NCI-H2227 treated with DMSO at 0.1 percent for 48 hours (cell line): ENCODE measurements around the gene MYO15B.

ENCODE experiments used
- DNase-seq: peaks from one replicate; lab custom pipeline; 2025; lab: John Stamatoyannopoulos, UW

Gene MYO15B

GRCh38 chr17:75587675-75588595 is at the start of gene MYO15B:
Gene MYO15B (plus strand): TSS chr17:75587800. CDS start chr17:75588058, 258 bp downstream.
- DNase-seq: no peak

- no peak for DNase-seq
These were observed 47.5 kb upstream of the MYO15B start for GRCh38 chr17:75539967-75540729.

- DNase-seq: no peak
These were observed 46.6 kb upstream of the MYO15B start for GRCh38 chr17:75540923-75541503.

- no peak for DNase-seq
These were observed 45.4 kb upstream of the MYO15B start for GRCh38 chr17:75542229-75542628.

- DNase-seq: no peak
These were observed 44.8 kb upstream of the MYO15B start for GRCh38 chr17:75542728-75543336.

- DNase-seq: no peak
These were observed 43.4 kb upstream of the MYO15B start for GRCh38 chr17:75544250-75544649.

- no peak for DNase-seq
These were observed 41.4 kb upstream of the MYO15B start for GRCh38 chr17:75546181-75546580.

- no peak for DNase-seq
These were observed 40.5 kb upstream of the MYO15B start for GRCh38 chr17:75547091-75547490.

GRCh38 chr17:75548813-75549212 is 38.8 kb upstream of the MYO15B start:
- DNase-seq: no peak

- no peak for DNase-seq
These were observed 38.1 kb upstream of the MYO15B start for GRCh38 chr17:75549246-75550138.

GRCh38 chr17:75550139-75550465 is 37.5 kb upstream of the MYO15B start:
- DNase-seq: no peak

- DNase-seq: no peak
These were observed 36.3 kb upstream of the MYO15B start for GRCh38 chr17:75551266-75551665.

- no peak for DNase-seq
These were observed 34.9 kb upstream of the MYO15B start for GRCh38 chr17:75552425-75553294.

- no peak for DNase-seq
These were observed 34.1 kb upstream of the MYO15B start for GRCh38 chr17:75553295-75554110.

GRCh38 chr17:75555679-75556153 is 31.9 kb upstream of the MYO15B start:
- DNase-seq: no peak

GRCh38 chr17:75557075-75557851 is 30.3 kb upstream of the MYO15B start:
- DNase-seq: no peak

- no peak for DNase-seq
These were observed 29.5 kb upstream of the MYO15B start for GRCh38 chr17:75557852-75558665.
